SK-N-SH treated with all-trans-retinoic acid at 6 μM for 48 hours (cell line): ENCODE data around the gene LIMCH1.
"Not testable (repeated sequence)": the region's sequence is repeated elsewhere in the genome, so short reads cannot be mapped to it uniquely, and the experiment has no call there.

Experiments used
- ATAC-seq: fragments of 200-7000 bp; cut with Tn5 transposase; 3 replicates; pipeline ENCODE4 v1.9.1; 2020; ENCODE audit warnings: mild to moderate bottlenecking, moderate library complexity
- ARNTL ChIP-seq: fragments of 450-650 bp; formaldehyde crosslinking; IDR thresholded peaks from 2 replicates; pipeline ENCODE4 v1.5.0; 2020; ENCODE audit warnings: low read depth, mild to moderate bottlenecking, moderate library complexity, borderline replicate concordance
- BACH2 ChIP-seq: fragments of 250-450 bp; sonication (Bioruptor Pico); IDR thresholded peaks from 2 replicates; pipeline ENCODE4 v1.9.0; 2021; ENCODE audit warnings: mild to moderate bottlenecking, borderline replicate concordance
- CSRNP3 ChIP-seq: fragments of 250-450 bp; sonication (Bioruptor Pico); IDR thresholded peaks from 2 replicates; pipeline ENCODE4 v1.5.1; 2021; ENCODE audit warnings: mild to moderate bottlenecking, moderate library complexity
- ESRRG ChIP-seq: fragments of 250-450 bp; sonication (Bioruptor Pico); IDR thresholded peaks from 2 replicates; pipeline ENCODE4 v1.6.1; 2021; ENCODE audit warnings: mild to moderate bottlenecking
- OSR1 ChIP-seq: fragments of 250-450 bp; sonication (Bioruptor Pico); IDR thresholded peaks from 2 replicates; pipeline ENCODE4 v1.8.0; 2022; ENCODE audit warnings: moderate library complexity, mild to moderate bottlenecking, inconsistent platforms
- POU6F1 ChIP-seq: fragments of 250-450 bp; sonication (Bioruptor Pico); IDR thresholded peaks from 2 replicates; pipeline ENCODE4 v1.8.0; 2021; ENCODE audit warnings: low read depth, mild to moderate bottlenecking, moderate library complexity, borderline replicate concordance
- PPARA ChIP-seq: fragments of 250-450 bp; sonication (Bioruptor Pico); IDR thresholded peaks from 2 replicates; pipeline ENCODE4 v1.5.0; 2020; ENCODE audit warnings: mild to moderate bottlenecking, borderline replicate concordance
- RARB ChIP-seq: fragments of 250-450 bp; sonication (Bioruptor Pico); IDR thresholded peaks from 2 replicates; pipeline ENCODE4 v1.8.0; 2021; ENCODE audit warnings: mild to moderate bottlenecking, moderate library complexity
- SNAI2 ChIP-seq: fragments of 250-450 bp; sonication (Bioruptor Pico); IDR thresholded peaks from 2 replicates; pipeline ENCODE4 v1.5.0; 2020; ENCODE audit warnings: mild to moderate bottlenecking, moderate library complexity
- TCF4 ChIP-seq: fragments of 250-450 bp; sonication (Bioruptor Pico); IDR thresholded peaks from 2 replicates; pipeline ENCODE4 v1.8.0; 2021; ENCODE audit warnings: mild to moderate bottlenecking, moderate library complexity, borderline replicate concordance
- TOX ChIP-seq: fragments of 250-450 bp; sonication (Bioruptor Pico); IDR thresholded peaks from 2 replicates; pipeline ENCODE4 v1.8.0; 2021; ENCODE audit warnings: mild to moderate bottlenecking, moderate library complexity, borderline replicate concordance
- TSHZ2 ChIP-seq: fragments of 250-450 bp; sonication (Bioruptor Pico); IDR thresholded peaks from 2 replicates; pipeline ENCODE4 v1.5.0; 2020; ENCODE audit warnings: mild to moderate bottlenecking, moderate library complexity
- ZC3H10 ChIP-seq: fragments of 250-450 bp; sonication (Bioruptor Pico); IDR thresholded peaks from 2 replicates; pipeline ENCODE4 v1.5.1; 2021; ENCODE audit warnings: mild to moderate bottlenecking, moderate library complexity
- ZFP3 ChIP-seq: fragments of 250-450 bp; sonication (Bioruptor Pico); IDR thresholded peaks from 2 replicates; pipeline ENCODE4 v1.5.0; 2020; ENCODE audit warnings: mild to moderate bottlenecking, moderate library complexity
- ZFP30 ChIP-seq: fragments of 450-650 bp; formaldehyde crosslinking; IDR thresholded peaks from 2 replicates; pipeline ENCODE4 v1.5.0; 2022; ENCODE audit warnings: mild to moderate bottlenecking, moderate library complexity
- ZNF565 ChIP-seq: fragments of 450-650 bp; formaldehyde crosslinking; conservative IDR thresholded peaks from 2 replicates; pipeline ENCODE4 v1.5.0; 2020; ENCODE audit warnings: low read depth, mild to moderate bottlenecking, moderate library complexity
- ZNF70 ChIP-seq: fragments of 450-650 bp; formaldehyde crosslinking; IDR thresholded peaks from 2 replicates; pipeline ENCODE4 v1.5.0; 2020; ENCODE audit warnings: mild to moderate bottlenecking, moderate library complexity
- ZNF8 ChIP-seq: fragments of 450-650 bp; formaldehyde crosslinking; IDR thresholded peaks from 2 replicates; pipeline ENCODE4 v1.5.0; 2020; ENCODE audit warnings: mild to moderate bottlenecking, moderate library complexity
- TF ChIP-seq, protein P1 (sequence below): fragments of 250-450 bp; sonication (Bioruptor Pico); IDR thresholded peaks from 2 replicates; pipeline ENCODE4 v1.5.1; 2020; ENCODE audit warnings: low read depth, mild to moderate bottlenecking, moderate library complexity
- TF ChIP-seq, protein P2 (sequence below): fragments of 250-450 bp; sonication (Bioruptor Pico); IDR thresholded peaks from 2 replicates; pipeline ENCODE4 v1.8.0; 2020; ENCODE audit warnings: mild to moderate bottlenecking, moderate library complexity, borderline replicate concordance

The LIMCH1 gene

DNA sequence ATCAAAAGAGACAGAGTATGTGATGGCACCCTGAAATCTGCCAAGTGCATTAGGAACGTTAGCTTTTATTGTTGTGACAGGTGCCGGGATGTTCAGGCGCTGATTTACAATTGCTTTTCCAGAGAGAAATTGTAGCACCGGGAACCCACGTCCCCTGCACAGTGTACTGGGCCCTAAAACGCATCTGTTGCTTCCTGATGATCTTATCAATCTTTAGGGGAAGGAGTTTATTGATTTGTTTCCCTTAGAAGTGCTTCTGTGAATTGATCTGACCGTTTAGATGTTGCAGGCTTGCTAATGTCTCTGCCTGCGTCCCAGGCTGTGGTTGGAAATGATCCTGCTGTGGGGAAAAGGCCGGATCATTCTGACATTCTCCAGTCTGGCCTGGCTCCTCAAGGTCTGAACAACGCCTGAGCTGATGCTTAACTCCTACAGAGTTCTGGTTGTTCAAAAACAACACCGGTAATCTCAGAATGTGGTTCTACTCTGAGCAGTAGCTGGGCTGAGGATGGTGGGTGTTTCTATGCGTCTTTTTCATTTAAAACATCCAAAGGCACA lies 193.7 kb downstream of the LIMCH1 start:
- no peak for ATAC-seq

GRCh38 chr4:41734371-41734770 lies 196.4 kb downstream of the LIMCH1 start:
- ATAC-seq, result no peak
- TF ChIP-seq ZFP3 (CRISPR knock-in tag) (no peak), TCF4 (no peak), RARB (CRISPR knock-in tag) (no peak), ZC3H10 (no peak), TOX (CRISPR knock-in tag) (no peak), ESRRG (CRISPR knock-in tag) (no peak), ZNF70 (CRISPR knock-in tag) (no peak)
- TF ChIP-seq, protein P1, sequence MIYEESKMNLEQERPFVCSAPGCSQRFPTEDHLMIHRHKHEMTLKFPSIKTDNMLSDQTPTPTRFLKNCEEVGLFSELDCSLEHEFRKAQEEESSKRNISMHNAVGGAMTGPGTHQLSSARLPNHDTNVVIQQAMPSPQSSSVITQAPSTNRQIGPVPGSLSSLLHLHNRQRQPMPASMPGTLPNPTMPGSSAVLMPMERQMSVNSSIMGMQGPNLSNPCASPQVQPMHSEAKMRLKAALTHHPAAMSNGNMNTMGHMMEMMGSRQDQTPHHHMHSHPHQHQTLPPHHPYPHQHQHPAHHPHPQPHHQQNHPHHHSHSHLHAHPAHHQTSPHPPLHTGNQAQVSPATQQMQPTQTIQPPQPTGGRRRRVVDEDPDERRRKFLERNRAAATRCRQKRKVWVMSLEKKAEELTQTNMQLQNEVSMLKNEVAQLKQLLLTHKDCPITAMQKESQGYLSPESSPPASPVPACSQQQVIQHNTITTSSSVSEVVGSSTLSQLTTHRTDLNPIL, result no peak
- TF ChIP-seq, protein P2, sequence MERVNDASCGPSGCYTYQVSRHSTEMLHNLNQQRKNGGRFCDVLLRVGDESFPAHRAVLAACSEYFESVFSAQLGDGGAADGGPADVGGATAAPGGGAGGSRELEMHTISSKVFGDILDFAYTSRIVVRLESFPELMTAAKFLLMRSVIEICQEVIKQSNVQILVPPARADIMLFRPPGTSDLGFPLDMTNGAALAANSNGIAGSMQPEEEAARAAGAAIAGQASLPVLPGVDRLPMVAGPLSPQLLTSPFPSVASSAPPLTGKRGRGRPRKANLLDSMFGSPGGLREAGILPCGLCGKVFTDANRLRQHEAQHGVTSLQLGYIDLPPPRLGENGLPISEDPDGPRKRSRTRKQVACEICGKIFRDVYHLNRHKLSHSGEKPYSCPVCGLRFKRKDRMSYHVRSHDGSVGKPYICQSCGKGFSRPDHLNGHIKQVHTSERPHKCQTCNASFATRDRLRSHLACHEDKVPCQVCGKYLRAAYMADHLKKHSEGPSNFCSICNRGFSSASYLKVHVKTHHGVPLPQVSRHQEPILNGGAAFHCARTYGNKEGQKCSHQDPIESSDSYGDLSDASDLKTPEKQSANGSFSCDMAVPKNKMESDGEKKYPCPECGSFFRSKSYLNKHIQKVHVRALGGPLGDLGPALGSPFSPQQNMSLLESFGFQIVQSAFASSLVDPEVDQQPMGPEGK, result no peak

More for the DNA sequence above, 193.7 kb downstream of the LIMCH1 start:
- no peak for TF ChIP-seq ZNF565 (CRISPR knock-in tag)
- TF ChIP-seq CSRNP3 (CRISPR knock-in tag), result no peak
- TF ChIP-seq POU6F1 (CRISPR knock-in tag), result no peak
- TF ChIP-seq SNAI2 (CRISPR knock-in tag), result no peak
- TF ChIP-seq ESRRG (CRISPR knock-in tag), result no peak
- no peak for TF ChIP-seq BACH2 (CRISPR knock-in tag)
- TF ChIP-seq, protein P2, result no peak
- no peak for TF ChIP-seq ZNF70 (CRISPR knock-in tag)
- TF ChIP-seq, protein P1, result no peak
- no peak for TF ChIP-seq TOX (CRISPR knock-in tag)
- TF ChIP-seq ARNTL (CRISPR knock-in tag), result no peak
- no peak for TF ChIP-seq ZFP30 (CRISPR knock-in tag)
- no peak for TF ChIP-seq ZNF8 (CRISPR knock-in tag)
- TF ChIP-seq RARB (CRISPR knock-in tag), result no peak
- TF ChIP-seq TSHZ2 (CRISPR knock-in tag), result no peak
- no peak for TF ChIP-seq OSR1 (CRISPR knock-in tag)
- TF ChIP-seq PPARA (CRISPR knock-in tag), result no peak
- TF ChIP-seq, all 23 proteins: peak for 0

GRCh38 chr4:41737491-41737890 lies 199.5 kb downstream of the LIMCH1 start:
- ATAC-seq, result not testable (repeated sequence)
